Stimulated activated CD4-positive, alpha-beta T cell treated with anti-CD3 and anti-CD28 coated beads, TNF-alpha, amount 100 ng/mL, for 1 hour (primary cell): ENCODE measurements around the gene C1QB.
"Not testable (repeated sequence)": the region's sequence is repeated elsewhere in the genome, so short reads cannot be mapped to it uniquely, and the experiment has no call there.

Source experiments
- DNase-seq, 3 donors: peaks; one replicate each; pipeline ENCODE4 v3.0.0-alpha.2; 2020; ENCODE audit warnings: low read depth in 3 of 3, low spot score in 1 of 3

The C1QB gene

DNA sequence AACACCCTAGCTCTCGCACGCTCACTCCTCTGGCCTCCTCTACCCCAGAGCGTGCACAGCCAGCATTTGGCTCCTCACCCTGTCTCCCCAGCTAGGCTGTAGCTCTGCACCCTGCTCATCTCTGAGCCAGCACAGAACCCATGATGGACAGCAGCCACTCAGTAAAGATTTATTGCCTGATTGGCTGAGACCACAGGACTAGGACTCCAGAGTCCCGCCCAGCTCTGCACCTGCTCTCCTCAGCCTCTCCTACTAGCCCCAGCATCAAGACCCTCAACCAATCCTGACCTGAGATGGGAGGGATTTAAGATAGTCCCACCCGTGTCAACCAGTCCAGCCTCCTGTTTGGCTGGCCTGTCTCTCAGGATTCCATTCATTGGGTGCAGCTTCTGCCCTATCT, 9.3 kb downstream of the C1QB start:
- DNase-seq = no peak

DNA sequence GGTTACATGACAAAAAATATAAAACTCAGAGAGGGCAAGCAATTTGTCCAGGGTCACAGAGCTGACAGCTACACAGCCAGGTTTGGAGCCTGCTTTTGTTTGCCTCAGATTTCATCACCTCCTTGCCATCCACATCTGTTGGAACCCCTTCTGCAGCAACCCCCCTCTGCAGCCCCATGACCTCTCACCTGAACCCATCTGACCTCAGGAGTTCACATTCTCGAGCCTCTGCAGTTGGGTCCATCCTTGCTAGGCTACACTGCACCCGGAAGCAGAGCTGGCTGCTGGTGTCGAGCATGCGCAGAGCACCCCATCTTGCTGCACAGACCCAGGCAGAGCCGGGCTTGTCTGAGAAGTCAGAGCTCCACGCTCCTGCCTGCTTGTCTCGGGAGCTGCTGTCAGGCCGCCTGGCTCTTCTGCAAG, 10.0 kb downstream of the C1QB start:
- DNase-seq = no peak

DNA sequence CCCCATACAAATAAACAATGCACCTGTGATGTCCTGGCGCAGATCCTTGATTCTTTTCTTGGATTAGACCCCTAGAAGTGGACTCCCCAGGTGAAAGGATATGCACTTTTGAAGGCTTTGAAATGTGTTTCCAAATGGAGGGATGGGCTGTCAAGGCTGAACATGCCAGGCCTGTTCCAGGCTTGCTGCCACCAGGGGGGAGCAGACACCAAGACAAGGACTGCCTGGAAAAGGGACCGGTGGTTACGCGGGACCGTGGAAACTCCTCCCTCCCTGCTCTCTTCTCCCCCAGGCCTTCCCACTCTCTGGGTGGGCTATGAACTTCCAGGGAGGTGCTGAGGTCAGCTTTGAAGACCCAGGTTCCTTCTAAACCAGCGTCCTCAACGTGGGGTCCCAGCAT, 12.7 kb downstream of the C1QB start:
- no peak for DNase-seq

DNA sequence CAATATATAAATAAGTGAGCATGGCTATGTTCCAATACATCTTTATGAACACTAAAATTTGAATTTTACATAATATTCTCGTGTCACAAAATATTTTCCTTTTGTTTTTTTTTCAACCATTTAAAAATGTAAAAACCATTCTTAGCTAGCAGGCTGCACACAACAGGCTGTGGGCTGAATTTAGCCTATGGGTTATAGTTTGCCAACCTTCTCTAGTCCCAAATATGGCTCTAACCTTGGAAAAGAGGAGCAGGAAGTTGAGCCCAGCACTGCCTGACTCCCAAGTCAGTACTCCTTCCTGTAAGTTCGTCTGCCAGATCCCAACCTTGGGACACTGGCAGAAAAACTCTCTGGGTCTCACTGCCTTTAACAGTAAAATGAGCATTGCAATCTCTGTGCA, 13.4 kb downstream of the C1QB start:
- DNase-seq = no peak

DNA sequence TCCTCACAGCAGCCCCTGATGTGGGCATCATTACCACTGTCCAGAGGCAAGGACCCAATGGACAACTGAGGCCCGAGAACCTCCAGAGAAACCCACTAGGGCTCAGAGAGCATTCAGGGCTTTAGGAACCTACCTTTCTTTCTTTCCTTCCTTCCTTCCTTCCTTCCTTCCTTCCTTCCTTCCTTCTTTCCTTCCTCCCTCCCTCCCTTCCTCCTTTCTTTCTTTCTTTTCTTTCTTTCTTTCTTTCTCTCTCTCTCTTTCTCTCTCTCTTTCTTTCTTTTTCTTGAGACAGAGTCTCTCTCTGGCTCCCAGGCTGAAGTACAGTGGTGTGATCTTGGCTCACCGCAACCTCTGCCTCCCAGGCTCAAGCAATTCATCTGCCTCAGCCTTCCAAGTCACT, 15.8 kb downstream of the C1QB start:
- not testable (repeated sequence) for DNase-seq

DNA sequence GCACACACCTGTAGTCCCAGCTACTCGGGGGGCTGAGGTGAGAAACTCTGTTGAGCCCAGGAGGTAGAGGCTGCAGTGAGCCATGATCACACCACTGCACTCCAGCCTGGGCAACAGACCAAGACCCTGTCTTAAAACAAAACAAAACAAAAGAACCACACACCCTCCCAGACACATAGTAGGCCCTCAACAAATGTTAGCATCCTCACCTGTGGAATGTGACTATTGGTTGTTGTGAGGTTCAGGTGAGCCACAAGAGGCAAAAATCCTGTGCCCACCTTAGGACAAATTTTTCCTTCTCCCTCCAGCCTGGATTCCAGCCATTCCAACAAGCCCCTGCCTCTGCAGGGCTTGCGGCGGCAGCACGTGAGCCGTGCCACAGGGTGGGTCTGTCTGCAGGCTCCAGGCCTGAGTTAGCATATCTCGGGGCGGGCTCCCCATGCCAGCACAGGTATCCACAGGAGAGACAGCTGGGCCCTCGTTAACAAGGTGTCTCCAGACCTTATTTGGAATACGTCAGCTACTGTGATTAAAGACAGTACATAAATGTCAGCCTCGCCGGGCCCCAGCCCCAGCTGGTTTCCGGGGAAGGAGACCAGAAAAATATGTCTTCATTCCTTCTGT, 17.4 kb downstream of the C1QB start:
- no peak for DNase-seq

DNA sequence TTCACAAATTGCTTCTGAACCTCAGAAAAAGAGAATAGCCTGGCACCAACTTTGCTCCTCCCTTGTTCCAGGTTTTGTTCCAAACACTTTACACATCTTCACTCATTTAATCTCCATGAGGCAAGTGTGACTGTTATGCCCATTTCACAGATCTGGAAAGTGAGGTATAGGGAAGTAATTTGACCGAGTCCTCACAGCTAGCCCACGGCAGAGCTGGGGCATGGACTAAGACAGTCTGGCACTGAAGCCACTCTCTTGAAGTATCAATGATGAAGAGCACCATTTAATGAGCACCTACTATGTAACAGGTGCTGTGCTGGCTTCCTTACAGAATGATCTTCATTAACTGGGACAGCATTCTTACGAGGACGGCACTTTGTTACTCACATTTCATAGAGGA, 19.0 kb downstream of the C1QB start:
- DNase-seq = no peak

DNA sequence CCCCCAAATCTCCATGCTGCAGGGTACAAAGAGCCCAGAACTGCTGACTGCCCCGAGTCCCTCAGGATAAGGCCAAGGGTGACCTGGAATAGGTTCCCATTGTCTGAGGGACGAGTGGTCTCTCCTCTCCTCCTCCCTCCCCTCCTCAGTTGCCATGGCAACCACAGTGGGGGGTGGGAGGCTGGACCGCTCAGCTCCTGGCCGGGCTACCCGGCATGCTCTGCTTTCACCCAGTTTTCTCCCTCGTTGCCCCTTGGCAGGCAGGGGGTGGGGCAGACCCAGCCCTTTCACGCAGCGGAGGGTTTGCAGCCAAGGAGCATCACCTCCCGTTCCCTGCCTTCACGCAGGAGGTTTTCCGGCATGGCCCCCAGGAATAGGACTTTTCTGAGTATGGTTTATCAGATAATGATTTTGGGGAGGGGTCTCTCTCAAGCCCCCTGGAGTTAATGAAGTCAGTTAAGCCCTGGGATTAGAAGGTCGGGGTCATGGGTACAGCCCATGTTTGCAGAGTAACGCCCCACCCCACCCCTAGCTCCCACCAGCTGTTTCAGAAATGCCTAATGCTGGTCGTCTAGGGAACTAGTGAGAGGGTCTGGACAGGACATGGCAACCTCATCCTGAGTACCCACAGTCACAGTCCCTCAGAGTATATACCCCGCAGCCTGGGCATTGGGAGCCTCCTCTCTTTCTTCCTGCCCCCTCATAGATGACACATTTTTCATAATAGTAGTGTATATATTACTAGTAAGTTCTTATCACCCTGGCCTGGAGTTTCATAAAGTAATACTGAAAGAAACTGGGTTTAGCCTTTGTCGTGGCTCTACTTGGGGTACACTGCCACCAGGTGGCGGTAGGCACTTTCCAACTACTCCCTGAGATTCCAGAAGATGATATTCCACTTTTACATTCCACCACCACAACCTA, 20.7 kb downstream of the C1QB start:
- DNase-seq = no peak

DNA sequence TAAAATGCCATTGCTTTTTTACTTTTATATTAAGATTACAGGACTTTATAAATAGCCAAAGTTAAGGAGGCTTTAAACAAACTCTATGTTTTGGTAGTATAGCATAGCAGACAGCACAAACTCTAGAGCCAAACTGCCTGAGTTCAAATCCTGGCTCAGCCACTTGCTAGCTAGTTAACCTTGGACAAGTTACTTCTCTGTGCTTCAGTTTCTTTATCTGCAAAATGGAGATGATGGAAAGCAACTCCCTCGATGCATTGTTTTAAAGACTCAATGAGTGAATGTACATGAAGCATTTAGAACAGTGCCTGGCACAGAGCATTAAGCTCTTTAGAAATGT, 21.3 kb downstream of the C1QB start:
- no peak for DNase-seq

DNA sequence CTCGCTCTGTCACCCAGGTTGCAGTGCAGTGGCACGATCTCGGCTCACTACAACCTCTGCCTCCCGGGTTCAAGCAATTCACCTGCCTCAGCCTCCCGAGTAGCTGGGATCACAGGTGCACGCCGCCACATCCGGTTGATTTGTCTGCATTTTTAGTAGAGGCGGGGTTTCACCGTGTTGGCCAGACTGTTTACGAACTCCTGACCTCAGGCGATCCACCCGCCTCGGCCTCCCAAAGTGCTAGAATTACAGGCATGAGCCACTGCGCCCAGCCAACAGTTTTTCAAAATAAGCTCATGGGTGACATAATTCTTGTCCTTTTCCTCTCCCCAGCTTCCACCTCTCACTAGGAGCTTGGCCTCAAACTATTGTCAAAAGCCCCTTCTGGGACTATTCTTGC, 23.1 kb downstream of the C1QB start:
- not testable (repeated sequence) for DNase-seq

DNA sequence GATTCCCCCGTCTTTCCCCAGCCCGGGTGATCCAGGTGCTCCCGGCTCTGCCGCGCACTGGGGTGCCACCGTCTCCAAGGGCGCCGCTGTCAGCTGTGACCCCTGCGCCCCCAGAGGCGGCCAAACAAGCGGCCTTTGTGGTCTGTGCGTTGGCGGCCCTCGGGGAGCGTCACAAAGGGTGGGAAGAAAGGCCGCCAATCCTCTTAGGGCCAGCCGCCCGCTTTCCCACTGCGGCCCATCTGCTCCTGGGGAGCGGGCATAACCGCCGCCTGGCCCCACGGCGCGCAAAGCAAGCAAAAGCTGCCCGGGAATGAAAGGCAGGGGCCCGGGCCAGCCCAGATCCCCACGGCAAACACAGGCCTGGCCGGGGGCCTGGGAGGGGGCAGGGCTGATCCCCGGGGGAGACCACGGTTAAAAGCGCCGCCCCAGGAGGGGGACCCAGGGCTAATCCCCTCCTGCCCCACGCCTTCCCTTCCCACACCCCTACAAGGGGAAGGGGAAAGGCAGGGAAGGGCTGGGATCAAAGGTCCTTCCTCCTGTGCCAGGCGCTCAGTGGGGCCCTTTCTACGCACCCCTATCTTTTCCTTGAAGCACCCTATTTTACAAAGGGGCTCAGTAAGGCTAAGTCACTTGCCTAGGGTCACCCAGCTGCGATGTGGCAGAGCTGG, 24.0 kb downstream of the C1QB start:
- DNase-seq = no peak

DNA sequence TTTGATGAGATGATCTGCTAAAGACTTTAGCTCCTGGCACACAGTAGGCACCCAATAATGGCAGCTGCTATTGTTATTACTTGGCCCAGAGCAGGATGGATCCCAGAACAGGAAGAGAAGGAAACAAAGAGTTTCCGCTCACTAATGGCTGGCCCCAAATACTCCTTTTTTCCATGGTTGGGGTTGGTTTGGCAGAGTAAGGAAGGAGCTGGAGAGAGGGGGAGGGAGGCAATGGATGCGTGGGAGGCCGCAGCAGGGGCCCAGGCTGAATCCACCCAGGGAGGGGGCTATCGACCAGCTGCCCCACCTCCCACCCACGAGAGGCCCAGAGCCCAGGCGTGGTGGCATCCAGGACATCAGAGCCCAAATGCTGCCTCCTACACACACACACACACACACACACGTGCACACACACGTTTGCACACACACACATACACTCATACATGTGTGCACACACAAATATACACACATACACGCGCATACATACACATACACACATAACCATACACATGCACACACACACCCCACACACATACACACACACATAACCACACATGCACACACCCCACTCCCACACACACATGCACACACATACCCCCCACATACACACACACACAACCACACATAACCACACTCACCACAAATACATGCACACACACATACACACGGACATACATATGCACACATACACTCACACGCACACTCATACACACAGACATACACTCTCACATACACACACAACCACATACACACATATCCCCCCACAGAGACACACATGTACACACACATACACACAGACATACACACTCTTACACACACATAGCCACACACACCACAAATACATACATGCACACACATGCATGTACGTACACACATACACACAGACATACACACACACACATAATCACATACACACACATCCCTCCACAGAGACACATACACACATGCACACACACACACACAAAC, 25.2 kb downstream of the C1QB start:
- no peak for DNase-seq

DNA sequence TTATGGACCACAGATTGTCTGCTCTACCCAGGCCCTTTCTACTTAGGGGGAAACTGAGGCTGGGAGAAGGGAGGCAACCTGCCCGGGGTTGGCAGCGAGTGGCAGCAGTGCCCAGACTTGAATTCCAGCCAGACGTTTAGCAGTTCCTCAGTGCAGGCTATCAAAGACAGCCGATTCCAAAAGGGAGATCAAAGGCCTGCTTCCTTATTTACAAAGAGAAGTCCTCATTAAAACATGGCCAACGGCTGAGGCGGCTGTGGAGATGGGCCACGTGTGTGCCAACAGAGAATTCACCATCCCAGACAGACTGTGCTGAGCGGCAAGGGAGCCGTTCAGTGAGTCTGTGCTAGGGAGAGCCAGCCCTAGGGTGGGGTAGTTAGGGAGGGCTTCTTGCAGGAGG, 27.7 kb downstream of the C1QB start:
- no peak for DNase-seq

DNA sequence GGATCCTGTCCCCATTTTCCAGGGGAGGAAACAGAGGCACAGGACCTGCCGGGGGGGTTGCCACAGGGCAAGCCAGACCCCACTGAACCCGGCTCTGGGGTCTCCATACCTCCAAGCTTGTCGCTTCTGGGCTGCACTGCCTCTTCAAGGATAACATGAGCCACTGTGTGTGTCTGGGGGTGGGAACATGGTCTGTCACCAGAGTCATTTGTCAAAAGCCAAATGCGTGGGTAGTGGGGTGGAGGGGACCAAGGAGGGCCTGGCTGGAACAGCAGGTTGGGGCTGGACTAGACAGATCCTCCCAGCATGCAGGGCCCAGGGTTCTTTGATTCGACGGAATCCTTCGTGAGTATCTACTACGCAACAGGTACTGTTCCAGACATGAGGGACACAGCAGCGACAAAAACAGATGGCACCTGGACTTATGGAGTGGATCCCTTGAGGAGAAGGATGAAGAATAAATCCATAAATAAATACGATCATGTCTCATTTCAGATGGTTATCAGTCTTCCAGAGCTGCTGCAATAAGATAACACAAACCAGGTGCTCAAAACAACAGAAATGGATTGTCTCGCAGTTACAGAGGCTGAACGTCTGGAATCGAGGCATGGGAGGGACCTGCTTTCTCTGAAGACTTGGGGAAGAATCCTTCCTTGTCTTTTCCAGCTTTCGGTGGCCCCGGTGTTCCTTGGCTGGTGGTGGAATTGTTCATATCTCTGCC, 28.7 kb downstream of the C1QB start:
- DNase-seq = no peak

DNA sequence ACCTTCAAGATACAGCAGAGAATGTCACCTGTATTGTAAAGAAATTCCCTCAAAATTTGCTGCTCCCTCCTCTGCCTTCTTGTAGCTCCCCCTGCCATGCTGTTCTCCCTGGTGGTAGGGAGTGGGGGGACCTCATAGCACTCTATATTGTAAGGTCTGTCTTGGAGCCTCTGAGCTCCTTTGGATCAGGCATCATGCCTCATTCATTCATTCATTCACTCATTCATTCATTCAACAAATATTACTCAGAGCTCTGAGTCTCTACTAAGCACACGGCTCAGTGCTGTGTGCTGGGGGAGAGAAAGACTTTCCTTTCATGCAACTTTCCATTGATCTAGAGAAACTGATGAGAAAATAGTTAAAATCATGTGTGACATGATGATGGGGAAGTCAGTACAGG, 30.5 kb downstream of the C1QB start:
- no peak for DNase-seq

DNA sequence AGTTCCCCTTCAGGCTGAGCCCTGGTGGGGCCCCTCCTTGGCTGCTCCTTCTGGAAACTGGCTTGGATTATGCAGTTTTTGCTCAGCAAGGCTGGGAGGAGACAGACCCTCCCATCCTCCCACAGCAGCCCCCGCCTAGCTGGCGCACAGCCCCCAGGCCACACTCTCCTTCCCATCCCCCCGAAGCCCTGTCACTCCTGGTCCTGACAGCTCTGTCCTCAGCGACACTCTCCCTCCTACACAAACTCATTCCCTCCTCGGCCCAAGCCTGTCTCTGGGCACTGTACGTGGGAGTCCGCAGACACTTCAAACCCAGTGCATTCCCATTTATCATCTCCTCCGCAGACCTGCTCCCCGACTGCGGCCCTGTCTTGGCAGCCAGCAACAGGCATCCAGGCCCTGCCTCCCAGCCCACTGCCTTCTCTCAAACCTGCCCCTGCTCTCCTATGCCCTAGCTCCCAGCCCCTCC, 32.6 kb downstream of the C1QB start:
- DNase-seq = no peak

DNA sequence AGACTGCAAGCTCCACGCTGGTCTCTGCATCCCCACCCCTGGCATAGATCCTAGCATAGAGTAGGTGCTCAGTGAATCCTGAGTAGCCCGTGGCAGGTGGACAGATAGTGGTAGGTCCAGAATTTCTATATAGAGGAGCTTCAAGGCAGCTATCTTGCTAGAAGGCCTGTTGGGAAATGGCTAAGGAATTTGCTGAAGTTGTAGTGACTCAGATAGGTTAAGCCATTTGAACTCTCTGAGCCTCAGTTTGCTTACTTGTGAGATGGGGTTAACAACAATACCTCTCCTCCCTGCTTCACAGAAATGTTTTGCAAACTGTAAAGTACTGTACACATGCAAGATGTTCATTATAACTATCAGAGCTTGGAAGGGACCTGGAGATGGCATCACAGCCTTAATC, 34.2 kb downstream of the C1QB start:
- DNase-seq = no peak

DNA sequence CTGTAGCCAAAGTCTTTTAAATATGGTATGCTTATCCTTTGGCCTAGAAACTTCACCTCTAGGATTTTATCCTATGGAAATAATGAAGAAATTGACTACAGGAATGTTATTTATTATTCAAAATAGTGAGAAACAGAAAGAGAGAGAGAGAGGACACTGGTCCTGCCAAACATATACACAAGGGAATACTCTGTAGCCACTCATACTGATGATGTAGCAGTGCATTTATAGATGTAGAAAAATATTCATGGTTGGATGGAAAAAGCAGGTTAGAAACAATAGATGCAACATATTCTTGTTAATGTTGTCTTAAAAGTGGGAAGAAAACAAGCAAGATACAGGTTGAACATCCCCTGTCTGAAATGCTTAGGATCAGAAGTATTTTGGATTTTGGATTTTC, 35.4 kb downstream of the C1QB start:
- no peak for DNase-seq

DNA sequence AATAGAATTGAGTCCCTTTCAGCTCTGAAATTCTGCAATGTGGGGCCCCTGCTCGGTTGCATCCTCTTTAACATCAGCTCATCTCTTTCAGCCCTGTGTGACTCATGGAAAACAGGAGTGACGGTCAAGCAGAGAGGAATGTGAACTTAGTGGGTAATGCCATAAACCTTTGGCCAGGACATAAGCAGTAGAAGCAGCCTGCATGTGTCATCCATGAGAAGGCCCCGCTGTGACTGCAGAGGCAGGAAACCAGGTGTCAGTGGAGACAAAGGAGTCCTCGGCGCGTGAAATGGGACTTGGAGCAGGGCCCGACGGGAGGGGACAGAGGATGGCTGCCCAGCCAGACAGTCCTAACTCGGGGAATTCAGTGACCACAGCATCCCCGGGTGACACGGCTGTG, 36.5 kb downstream of the C1QB start:
- no peak for DNase-seq

DNA sequence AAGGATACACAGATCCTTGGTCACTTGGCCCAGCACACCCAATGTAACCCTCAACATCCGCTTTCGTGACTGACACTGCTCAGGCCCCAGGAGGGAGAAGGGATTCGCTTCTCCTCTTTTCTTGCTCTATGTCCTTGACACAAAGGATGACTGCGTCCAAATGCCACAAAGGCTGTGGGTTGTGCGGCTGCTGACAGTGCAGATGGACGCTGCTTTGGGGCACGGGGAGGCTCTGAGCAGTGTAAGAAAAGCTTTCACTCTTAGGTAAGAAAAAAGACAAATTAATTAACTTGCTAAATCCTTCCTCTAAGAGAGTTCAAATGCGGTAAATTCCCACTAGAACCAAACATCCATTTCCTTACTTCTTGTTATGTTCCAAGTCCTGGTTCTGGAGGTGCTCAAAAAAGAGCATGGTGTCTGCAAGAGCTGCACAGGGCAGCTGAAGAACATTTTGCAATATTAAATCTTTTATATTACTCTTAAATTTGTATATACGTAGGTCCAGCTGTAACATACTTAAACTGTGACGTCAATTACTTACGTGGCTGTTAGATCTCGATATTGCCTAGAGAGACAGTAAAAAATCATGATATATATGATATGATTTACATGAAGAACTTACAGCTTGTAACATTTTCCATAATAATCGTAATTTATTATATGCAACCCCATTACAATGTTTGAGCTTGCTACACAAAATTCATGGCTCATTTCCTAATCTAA, 38.2 kb downstream of the C1QB start:
- no peak for DNase-seq
